ENCODE data around the gene PPP1CC. TPM values are rescaled to one million over a fixed set of nuclear protein-coding genes. Genes with fewer than 3 reads are reported as not detected.

PPP1CC gene
- total and polyA plus RNA-seq, 2 of the 4 experiments (the other 2 are of a cell fraction): 71.0 to 126 TPM

DNA sequence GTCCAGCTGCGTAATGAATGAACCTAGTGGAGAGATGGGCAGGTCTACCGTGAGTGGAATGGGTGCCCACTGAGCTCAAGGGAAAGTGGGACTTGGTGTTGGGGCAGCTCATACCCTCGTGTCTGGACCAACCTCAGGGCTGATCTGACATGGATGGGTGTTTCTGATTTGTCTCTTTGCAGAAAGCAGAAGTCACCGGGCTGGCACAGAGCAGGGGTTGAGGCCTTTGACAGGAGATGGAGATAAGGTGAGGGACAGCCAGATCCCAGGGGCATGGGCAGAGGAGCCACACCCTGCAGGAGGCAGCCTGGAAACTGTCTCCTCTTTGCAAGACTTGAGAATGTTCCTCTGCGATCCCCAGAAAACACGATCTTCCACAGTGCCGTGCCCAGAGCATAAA lies 20.9 kb upstream of the PPP1CC start:
- peaks cover 2% of the 10 kb centered on the region; the same call in 1 of the 2 replicates for H3K27me3 ChIP-seq (ENCODE audit: control insufficient read depth, insufficient read depth, low read length)
- dilution Hi-C loops (cut with HindIII; ENCODE audit: low sequenced_read_pairs, unreplicated experiment) (no loop called here), intact Hi-C loops (cut with micrococcal nuclease) (no loop called here), in situ Hi-C loops (cut with MboI; ENCODE audit: low sequenced_read_pairs) (no loop called here)
- H4K20me1 ChIP-seq (ENCODE audit: insufficient read depth, low read length): no peaks in the 10 kb centered on the region
- no peak for ATAC-seq (ENCODE audit: low read depth)
- no peak overlapping the region for H3K56ac ChIP-seq (ENCODE audit: extremely low read depth, insufficient read depth, low read length)
- BruUV-seq (replicated peaks): no TSS peak
- H3K18ac ChIP-seq (ENCODE audit: low read depth, low read length): no peak overlapping the region
- H2BK20ac ChIP-seq (ENCODE audit: low read depth, low read length): no peak overlapping the region
- TF ChIP-seq NFE2L2 (IDR thresholded peaks at IDR 0.05; ENCODE audit: low read depth, low read length) (no peak), BHLHE40 (IDR thresholded peaks at IDR 0.05; ENCODE audit: low read depth, low read length) (no peak), MXI1 (IDR thresholded peaks at IDR 0.05; ENCODE audit: borderline replicate concordance, low read depth, low read length) (no peak), CEBPB (IDR thresholded peaks at IDR 0.05; ENCODE audit: low read depth, low read length) (no peak), RAD21 (IDR thresholded peaks at IDR 0.05; ENCODE audit: low read length) (no peak), RCOR1 (IDR thresholded peaks at IDR 0.05; ENCODE audit: insufficient replicate concordance, low read length) (no peak), POLR2A (IDR thresholded peaks at IDR 0.05; ENCODE audit: low read depth, low read length) (no peak), RFX5 (IDR thresholded peaks at IDR 0.05; ENCODE audit: low read depth, low read length) (no peak)
- TF ChIP-seq, protein P1, sequence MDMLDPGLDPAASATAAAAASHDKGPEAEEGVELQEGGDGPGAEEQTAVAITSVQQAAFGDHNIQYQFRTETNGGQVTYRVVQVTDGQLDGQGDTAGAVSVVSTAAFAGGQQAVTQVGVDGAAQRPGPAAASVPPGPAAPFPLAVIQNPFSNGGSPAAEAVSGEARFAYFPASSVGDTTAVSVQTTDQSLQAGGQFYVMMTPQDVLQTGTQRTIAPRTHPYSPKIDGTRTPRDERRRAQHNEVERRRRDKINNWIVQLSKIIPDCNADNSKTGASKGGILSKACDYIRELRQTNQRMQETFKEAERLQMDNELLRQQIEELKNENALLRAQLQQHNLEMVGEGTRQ (IDR thresholded peaks at IDR 0.05; ENCODE audit: low read depth, low read length): no peak
- TF ChIP-seq, protein P2, sequence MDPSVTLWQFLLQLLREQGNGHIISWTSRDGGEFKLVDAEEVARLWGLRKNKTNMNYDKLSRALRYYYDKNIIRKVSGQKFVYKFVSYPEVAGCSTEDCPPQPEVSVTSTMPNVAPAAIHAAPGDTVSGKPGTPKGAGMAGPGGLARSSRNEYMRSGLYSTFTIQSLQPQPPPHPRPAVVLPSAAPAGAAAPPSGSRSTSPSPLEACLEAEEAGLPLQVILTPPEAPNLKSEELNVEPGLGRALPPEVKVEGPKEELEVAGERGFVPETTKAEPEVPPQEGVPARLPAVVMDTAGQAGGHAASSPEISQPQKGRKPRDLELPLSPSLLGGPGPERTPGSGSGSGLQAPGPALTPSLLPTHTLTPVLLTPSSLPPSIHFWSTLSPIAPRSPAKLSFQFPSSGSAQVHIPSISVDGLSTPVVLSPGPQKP (IDR thresholded peaks at IDR 0.05; ENCODE audit: borderline replicate concordance, low read depth, low read length): no peak
- ChIA-PET CTCF (no interaction called here), POLR2A (ENCODE audit: unreplicated experiment) (no interaction called here)
- no peaks in the 10 kb centered on the region for H3K9me1 ChIP-seq (ENCODE audit: insufficient read depth, low read length)
- no peak overlapping the region for H2BK5ac ChIP-seq (ENCODE audit: low read depth, low read length, poor library complexity, severe bottlenecking)
- no peak for DNase-seq
- H3K79me1 ChIP-seq (ENCODE audit: low read depth in 1 of 2, low read length in 2 of 2): no peaks in the 10 kb centered on the region
- H3K4me2 ChIP-seq (ENCODE audit: low read depth, low read length): no peak overlapping the region
- H3K23ac ChIP-seq (ENCODE audit: low read depth, low read length): no peak overlapping the region
- H4K8ac ChIP-seq (ENCODE audit: low read depth in 2 of 2, low read length in 2 of 2): no peak overlapping the region
- no peak overlapping the region for H2AK5ac ChIP-seq (ENCODE audit: low read depth, low read length)
- H2BK120ac ChIP-seq (ENCODE audit: low read depth, low read length): no peak overlapping the region
- H3K4me1 ChIP-seq (ENCODE audit: control insufficient read depth, insufficient read depth, low read length): no peaks in the 10 kb centered on the region
- H3K27ac ChIP-seq (ENCODE audit: insufficient read depth, low read length): no peak overlapping the region
- no peak overlapping the region for H3K14ac ChIP-seq (replicated peaks; ENCODE audit: low read depth, low read length)
- no peak overlapping the region for H4K91ac ChIP-seq (ENCODE audit: insufficient read depth, low read depth, low read length)
- H3K4me3 ChIP-seq (ENCODE audit: insufficient read depth, low read depth, low read length): no peak overlapping the region
- no peaks in the 10 kb centered on the region for H3K9me3 ChIP-seq (ENCODE audit: control insufficient read depth, insufficient read depth, low read length)
- H3K36me3 ChIP-seq (ENCODE audit: control insufficient read depth, insufficient read depth, low read length): no peaks in the 10 kb centered on the region
- no peak overlapping the region for H2BK15ac ChIP-seq (ENCODE audit: low read depth, low read length)
- 90% methylated on average over 4 of the region's 7 CpGs; no CpG with 5 or more reads in 1 of the 2 experiments for WGBS, 2 experiments (ENCODE audit: extremely low coverage in 2 of 2, insufficient read length in 1 of 2)
- H2AFZ ChIP-seq (replicated peaks; ENCODE audit: low read length, poor library complexity): no peak overlapping the region
- no peak overlapping the region for H3K9ac ChIP-seq (ENCODE audit: low read depth, low read length)
- H4K5ac ChIP-seq (ENCODE audit: low read depth, low read length): no peak overlapping the region
- no peak overlapping the region for H3K4ac ChIP-seq (ENCODE audit: low read depth, low read length)
- no peak overlapping the region for H2AK9ac ChIP-seq (replicated peaks; ENCODE audit: low read depth, low read length, poor library complexity)
